Left ventricle myocardium inferior (tissue), 1 donor: Measurements from ENCODE around the gene MGAT4B. TPM values are rescaled to one million over a fixed set of nuclear protein-coding genes. Genes with fewer than 3 reads are reported as not detected.
"Not testable (repeated sequence)": the region's sequence is repeated elsewhere in the genome, so short reads cannot be mapped to it uniquely, and the experiment has no call there.

Source experiments
- DNase-seq: peaks from one replicate; pipeline ENCODE4 v3.0.0-alpha.2; 2020
- H3K27ac ChIP-seq: fragments of 200-600 bp; replicated peaks from 2 replicates; pipeline ENCODE4 v1.8.0; 2021
- H3K27me3 ChIP-seq: fragments of 200-600 bp; 2 replicates; pipeline ENCODE4 v1.8.0; 2021; ENCODE audit warnings: low read depth
- H3K36me3 ChIP-seq: fragments of 200-600 bp; 2 replicates; pipeline ENCODE4 v1.8.0; 2021
- H3K4me1 ChIP-seq: fragments of 200-600 bp; 2 replicates; pipeline ENCODE4 v1.8.0; 2021
- H3K4me3 ChIP-seq: fragments of 200-600 bp; 2 replicates; pipeline ENCODE4 v1.8.0; 2021; ENCODE audit warnings: mild to moderate bottlenecking, moderate library complexity
- H3K9me3 ChIP-seq: fragments of 200-600 bp; replicated peaks from 2 replicates; pipeline ENCODE4 v1.8.0; 2021
- intact Hi-C: fragments of 100-400 bp; cut with micrococcal nuclease; formaldehyde crosslinking; loops from one replicate; pipeline ENCODE4 v1.11.0; 2022
- total RNA-seq: library from RNA; stranded (reverse); fragmentation: NEBNext Ultra II Directional; extraction: Animal tissue kit (Norgen Biotek cat#: 25700); gene quantifications from one replicate; pipeline ENCODE4 v1.2.1, GENCODE V29; 2021
- TF ChIP-seq, protein P1 (sequence below): fragments of 200-600 bp; IDR thresholded peaks from 2 replicates; pipeline ENCODE4 v1.8.0; 2021; ENCODE audit warnings: antibody characterized with exemption, mild to moderate bottlenecking, borderline replicate concordance
- donor health status: DM: no; HTN: yes; CAD: no; lungs with severe emphysema.

MGAT4B gene
- total RNA-seq, 1 donor from 2014 or later, result 98.7 TPM

DNA sequence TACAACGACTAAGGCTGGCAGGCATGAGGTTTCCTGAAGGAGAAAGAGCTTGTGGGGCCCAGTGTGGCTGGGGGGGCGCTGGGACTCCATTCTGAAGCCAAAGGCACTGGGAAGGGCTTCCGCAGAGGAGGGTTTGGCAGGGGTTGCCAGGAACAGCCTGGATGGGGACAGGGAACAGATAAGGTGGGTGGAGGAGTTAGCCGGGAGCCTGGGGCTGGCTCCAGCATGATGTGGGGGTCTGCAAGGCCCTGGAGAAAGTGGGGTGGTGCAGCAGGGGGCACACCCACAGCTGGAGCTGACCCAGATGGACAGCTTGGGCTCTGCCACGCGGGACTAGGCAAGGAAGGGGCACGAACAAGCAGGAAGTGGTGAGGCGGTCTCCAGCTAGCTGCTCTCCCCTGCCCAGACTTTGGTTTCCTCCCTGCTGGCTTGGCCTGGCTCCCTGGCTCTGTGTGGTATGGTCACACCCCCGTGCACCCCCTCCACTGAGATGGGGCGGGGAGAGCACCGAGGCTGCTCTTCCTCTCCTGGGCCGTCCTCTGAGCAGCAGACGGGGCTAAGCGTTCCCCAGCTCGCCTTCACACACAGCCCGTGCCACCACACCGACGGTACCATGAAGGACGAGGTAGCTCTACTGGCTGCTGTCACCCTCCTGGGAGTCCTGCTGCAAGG, 13.1 kb downstream of the MGAT4B start, which contains the start of gene LTC4S:
Gene LTC4S (plus strand): TSS at position 519 of the 672 bp plus-strand sequence. CDS start 95 bp downstream, at position 614.
- Histone ChIP-seq H3K4me1 (peaks cover 63% of the 10 kb centered on the region), H3K27me3 (no peaks in the 10 kb centered on the region), H3K4me3 (peak within 1 kb of the TSS; percentile 80), H3K27ac (peak within 1 kb of the TSS; percentile 88), H3K36me3 (peaks cover 15% of the 10 kb centered on the region), H3K9me3 (no peaks in the 10 kb centered on the region)
- intact Hi-C loops, result no loop called here
- peak; percentile 85 for DNase-seq
- TF ChIP-seq, protein P1, sequence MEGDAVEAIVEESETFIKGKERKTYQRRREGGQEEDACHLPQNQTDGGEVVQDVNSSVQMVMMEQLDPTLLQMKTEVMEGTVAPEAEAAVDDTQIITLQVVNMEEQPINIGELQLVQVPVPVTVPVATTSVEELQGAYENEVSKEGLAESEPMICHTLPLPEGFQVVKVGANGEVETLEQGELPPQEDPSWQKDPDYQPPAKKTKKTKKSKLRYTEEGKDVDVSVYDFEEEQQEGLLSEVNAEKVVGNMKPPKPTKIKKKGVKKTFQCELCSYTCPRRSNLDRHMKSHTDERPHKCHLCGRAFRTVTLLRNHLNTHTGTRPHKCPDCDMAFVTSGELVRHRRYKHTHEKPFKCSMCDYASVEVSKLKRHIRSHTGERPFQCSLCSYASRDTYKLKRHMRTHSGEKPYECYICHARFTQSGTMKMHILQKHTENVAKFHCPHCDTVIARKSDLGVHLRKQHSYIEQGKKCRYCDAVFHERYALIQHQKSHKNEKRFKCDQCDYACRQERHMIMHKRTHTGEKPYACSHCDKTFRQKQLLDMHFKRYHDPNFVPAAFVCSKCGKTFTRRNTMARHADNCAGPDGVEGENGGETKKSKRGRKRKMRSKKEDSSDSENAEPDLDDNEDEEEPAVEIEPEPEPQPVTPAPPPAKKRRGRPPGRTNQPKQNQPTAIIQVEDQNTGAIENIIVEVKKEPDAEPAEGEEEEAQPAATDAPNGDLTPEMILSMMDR, result no peak

DNA sequence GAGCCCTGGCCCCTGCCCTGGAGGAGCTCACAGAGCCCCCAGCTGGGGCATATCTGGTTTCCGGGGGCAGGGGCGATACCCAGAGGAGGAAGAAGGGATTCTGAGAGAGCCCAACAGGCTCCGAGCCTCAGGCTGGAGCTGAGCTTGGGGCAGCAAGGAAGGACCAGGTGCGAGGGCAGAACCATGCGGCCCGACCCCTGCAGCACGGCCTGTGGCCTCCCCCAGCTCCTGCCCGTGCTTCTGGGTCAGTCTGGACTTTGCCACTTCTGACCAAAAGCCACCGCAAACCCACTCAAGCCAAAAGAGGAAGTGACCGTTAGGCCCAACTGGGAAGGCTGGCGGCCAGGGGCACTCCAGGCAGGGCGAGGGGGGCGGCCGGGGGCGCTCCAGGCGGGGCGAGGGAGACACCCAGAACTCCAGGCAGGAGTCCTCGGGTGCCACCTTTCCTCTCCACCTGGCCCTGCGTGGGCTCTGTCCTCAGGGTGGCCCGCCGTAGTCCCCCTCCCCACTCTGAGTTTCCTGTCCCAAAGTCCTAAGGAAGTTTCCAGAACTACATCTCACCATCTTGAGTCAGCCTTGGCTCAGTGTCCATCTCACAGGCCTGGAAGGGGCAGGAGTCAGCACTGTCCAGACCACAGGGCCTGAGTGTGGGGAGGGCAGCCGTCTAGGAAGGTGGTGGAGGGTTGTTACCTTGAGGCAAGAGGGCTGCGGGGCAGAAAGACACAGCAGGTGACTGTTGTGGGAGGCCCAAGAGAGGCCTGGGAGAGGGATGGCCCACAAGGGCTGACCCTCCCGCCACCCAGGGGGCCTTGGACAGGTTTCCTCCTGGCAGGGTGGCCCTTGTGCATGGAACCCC, 13.8 kb downstream of the MGAT4B start:
- Histone ChIP-seq H3K27me3 (no peaks in the 10 kb centered on the region), H3K4me3 (peak overlapping the region; percentile 80), H3K9me3 (no peaks in the 10 kb centered on the region), H3K4me1 (peaks cover 63% of the 10 kb centered on the region), H3K36me3 (peaks cover 7% of the 10 kb centered on the region), H3K27ac (peak overlapping the region; percentile 88)
- intact Hi-C loops, result no loop called here
- DNase-seq, result peak; percentile 51
- TF ChIP-seq, protein P1, result no peak

DNA sequence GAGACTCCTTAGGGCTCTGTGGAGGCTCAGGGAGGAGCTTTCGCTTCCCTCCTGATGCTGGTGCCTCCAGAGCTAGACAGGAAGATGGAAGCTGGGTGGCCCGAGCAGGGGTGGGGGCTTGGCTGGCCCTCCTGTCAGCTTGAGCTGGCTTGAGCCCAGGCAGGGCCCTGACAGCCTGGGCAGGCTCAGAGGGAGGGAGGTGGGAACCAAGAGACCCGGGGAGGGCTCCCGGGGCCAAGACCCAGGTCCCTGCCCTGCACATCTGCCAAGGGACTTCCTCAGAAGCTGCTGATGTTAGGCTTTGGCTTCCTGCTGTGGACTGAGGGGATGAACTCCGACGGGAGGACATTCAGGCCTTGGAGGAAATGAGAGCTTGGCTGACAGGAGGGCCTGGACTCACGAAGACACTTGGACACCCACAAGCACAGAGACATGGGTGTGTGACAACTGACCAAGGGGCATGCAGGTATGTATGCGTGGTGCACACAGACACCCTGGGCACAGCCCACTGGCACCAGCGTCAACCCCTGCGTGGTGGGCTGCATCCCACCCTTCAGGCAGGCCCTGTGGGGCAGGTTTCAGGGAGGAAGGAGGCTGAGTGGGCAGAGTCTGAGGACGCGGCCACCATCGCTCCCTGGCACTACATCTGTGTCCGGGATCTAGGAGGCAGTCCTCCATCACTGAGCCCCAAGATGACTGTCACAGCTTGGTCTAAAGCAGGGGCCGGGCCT, 14.6 kb downstream of the MGAT4B start:
- DNase-seq, result peak; percentile 56
- Histone ChIP-seq H3K4me1 (peaks cover 56% of the 10 kb centered on the region), H3K27me3 (no peaks in the 10 kb centered on the region), H3K9me3 (no peaks in the 10 kb centered on the region), H3K36me3 (no peaks in the 10 kb centered on the region), H3K27ac (peak overlapping the region; percentile 88), H3K4me3 (no peak overlapping the region)
- TF ChIP-seq, protein P1, result no peak
- intact Hi-C loops, result no loop called here

DNA sequence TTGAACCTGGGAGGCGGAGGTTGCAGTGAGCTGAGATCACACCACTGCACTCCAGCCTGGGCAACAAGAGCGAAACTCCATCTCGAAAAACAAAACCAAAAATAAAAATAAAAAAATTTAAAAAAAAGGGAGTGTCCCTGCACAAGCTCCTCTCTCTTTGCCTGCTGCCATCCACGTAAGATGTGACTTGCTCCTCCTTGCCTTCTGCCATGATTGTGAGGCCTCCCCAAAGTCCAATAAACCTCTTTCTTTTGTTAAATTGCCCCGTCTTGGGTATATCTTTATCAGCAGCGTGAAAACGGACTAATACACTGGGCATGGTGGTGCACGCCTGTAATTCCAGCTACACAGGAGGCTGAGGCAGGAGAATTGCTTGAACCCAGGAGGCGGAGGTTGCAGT, 17.4 kb downstream of the MGAT4B start:
- intact Hi-C loops, H3K4me3 ChIP-seq, H3K27me3 ChIP-seq, H3K9me3 ChIP-seq, H3K36me3 ChIP-seq, DNase-seq, H3K27ac ChIP-seq: not testable (repeated sequence)
- H3K4me1 ChIP-seq, result peaks cover 29% of the 10 kb centered on the region

DNA sequence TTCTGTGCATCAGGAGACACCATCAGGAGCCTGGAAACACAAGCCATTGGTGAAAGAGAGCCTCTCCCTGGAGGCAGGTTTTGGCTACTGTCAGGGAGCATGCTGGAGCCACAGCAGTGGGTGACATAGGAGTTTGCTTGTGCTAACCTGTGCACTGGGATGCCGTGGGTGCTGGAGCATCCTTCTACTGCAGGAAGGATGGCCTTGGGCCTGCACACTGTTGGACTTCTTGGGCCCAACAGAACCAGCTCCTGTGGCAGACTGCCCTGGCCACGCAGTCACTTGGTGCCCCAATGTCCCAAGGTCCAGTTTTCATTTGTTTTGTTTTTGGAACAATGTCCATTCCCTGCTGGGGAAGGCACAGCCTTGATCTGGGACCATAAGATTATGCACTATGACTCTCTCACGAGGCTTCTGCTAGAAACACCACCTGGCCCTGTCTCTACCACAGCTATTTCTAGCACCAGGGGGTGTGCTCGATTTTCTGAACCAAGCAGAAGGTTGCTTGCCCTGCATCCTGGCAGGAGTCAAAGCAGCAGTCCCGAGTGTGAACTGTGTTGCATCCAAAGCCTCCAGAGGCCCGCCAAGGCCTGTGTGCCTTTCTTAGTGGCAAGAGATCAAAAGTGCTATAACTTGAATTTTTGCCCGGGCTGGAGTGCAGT, 18.3 kb downstream of the MGAT4B start:
- H3K4me1 ChIP-seq, result peaks cover 20% of the 10 kb centered on the region
- DNase-seq, result no peak
- H3K9me3 ChIP-seq, result no peaks in the 10 kb centered on the region
- no peaks in the 10 kb centered on the region for H3K36me3 ChIP-seq
- H3K27ac ChIP-seq, result no peak overlapping the region
- no peak overlapping the region for H3K4me3 ChIP-seq
- no peaks in the 10 kb centered on the region for H3K27me3 ChIP-seq
- intact Hi-C loops, result no loop called here
- TF ChIP-seq, protein P1, result no peak
